CD4-positive, alpha-beta T cell (primary cell): Measurements from ENCODE around the gene CCSER2. TPM values are rescaled to one million over a fixed set of nuclear protein-coding genes. Genes with fewer than 3 reads are reported as not detected.
A peak's percentile ranks its signal among the peaks of the same experiment; 100 is the strongest.

ENCODE experiments used
- ATAC-seq: fragments of 200-7000 bp; cut with Tn5 transposase; one replicate; pipeline ENCODE4 v1.10.0; 2022; ENCODE audit warnings: mild to moderate bottlenecking; ENCODE audit not compliant: poor library complexity
- CTCF ChIA-PET: fragments of 350-600 bp; sonication (Branson Sonifier 250); formaldehyde crosslinking; loops from one replicate; lab custom pipeline; 2021; ENCODE audit warnings: antibody characterized with exemption, inconsistent platforms; lab: Charles Lee
- POLR2A ChIA-PET: fragments of 350-600 bp; sonication (Branson Sonifier 250); formaldehyde crosslinking; loops from one replicate; lab custom pipeline; 2021; ENCODE audit warnings: antibody characterized with exemption, inconsistent platforms; lab: Charles Lee
- DNase-seq, 14 experiments: peaks; one replicate each; pipeline ENCODE4 v3.0.0-alpha.2; 2013 to 2020; ENCODE audit warnings: mixed read lengths in 2 of 14
- H3K27ac ChIP-seq, 2 donors: one replicate each; pipeline versions ENCODE4 v1.5.1 to v1.7.0; 2013; ENCODE audit warnings: low read length in 2 of 2, low read depth in 1 of 2, mild to moderate bottlenecking in 1 of 2
- H3K27me3 ChIP-seq, 2 experiments: 1 replicate in 1 of 2; 2 replicates in 1 of 2; pipeline versions ENCODE4 v1.6.1 to v1.7.0; 2013; ENCODE audit warnings: low read length in 2 of 2, control low read depth in 1 of 2, mild to moderate bottlenecking in 1 of 2, moderate library complexity in 1 of 2; ENCODE audit not compliant: insufficient read depth in 2 of 2, control insufficient read depth in 1 of 2
- H3K36me3 ChIP-seq: one replicate; pipeline ENCODE4 v1.6.1; 2013; ENCODE audit warnings: low read length, control low read depth; ENCODE audit not compliant: insufficient read depth
- H3K4me1 ChIP-seq: one replicate; pipeline ENCODE4 v1.6.1; 2013; ENCODE audit warnings: low read length, control low read depth; ENCODE audit not compliant: insufficient read depth
- H3K4me3 ChIP-seq: one replicate; pipeline ENCODE4 v1.5.1; 2013; ENCODE audit warnings: mild to moderate bottlenecking, low read length, moderate library complexity
- H3K9me3 ChIP-seq, 2 experiments: 1 replicate in 1 of 2; 2 replicates in 1 of 2; pipeline versions ENCODE4 v1.6.1 to v1.7.0; 2013; ENCODE audit warnings: low read length in 2 of 2, mild to moderate bottlenecking in 2 of 2, control low read depth in 1 of 2, moderate library complexity in 1 of 2; ENCODE audit not compliant: control insufficient read depth in 1 of 2, insufficient read depth in 1 of 2
- H3K27ac Mint-ChIP-seq: one replicate; pipeline ENCODE4 v1.8.0; 2020; ENCODE audit warnings: mixed read lengths
- H3K27me3 Mint-ChIP-seq: one replicate; pipeline ENCODE4 v1.8.0; 2021; ENCODE audit warnings: mixed read lengths
- H3K36me3 Mint-ChIP-seq: one replicate; pipeline ENCODE4 v1.8.0; 2021; ENCODE audit warnings: low read depth, mixed read lengths
- H3K4me1 Mint-ChIP-seq: one replicate; pipeline ENCODE4 v1.8.0; 2021; ENCODE audit warnings: low read depth, mixed read lengths
- H3K4me3 Mint-ChIP-seq: one replicate; pipeline ENCODE4 v1.8.0; 2020; ENCODE audit warnings: mild to moderate bottlenecking, mixed read lengths
- H3K9me3 Mint-ChIP-seq: one replicate; pipeline ENCODE4 v1.8.0; 2020; ENCODE audit warnings: mixed read lengths
- intact Hi-C, 2 experiments: fragments of 100-400 bp; cut with DNase I in 1 of 2; cut with micrococcal nuclease in 1 of 2; formaldehyde crosslinking; loops; one replicate each; pipeline versions ENCODE4 v1.15.1 to v1.9.0; 2023 to 2025; cut with DNase I, micrococcal nuclease
- total RNA-seq, 174 experiments: library from RNA in 2 of 174; stranded (reverse) in 2 of 174; gene quantifications; one replicate each; pipeline ENCODE4 v1.2.3 and lab custom pipeline; 2021 to 2026
- TF ChIP-seq, protein P1 (sequence below): fragments of 200-600 bp; IDR thresholded peaks from one replicate; pipeline ENCODE4 v1.8.0; 2022; ENCODE audit warnings: antibody characterized with exemption, mild to moderate bottlenecking

CCSER2 gene
- total RNA-seq, 2 experiments from 2014 or later: 134 to 148 TPM

GRCh38 chr10:84423719-84424118 is 95.3 kb downstream of the CCSER2 start:
- ATAC-seq: no peak
- Mint-ChIP-seq H3K4me3 (no peak overlapping the region), H3K36me3 (peaks cover 70% of the 10 kb centered on the region), H3K27me3 (no peaks in the 10 kb centered on the region), H3K27ac (peak overlapping the region; percentile 78), H3K4me1 (peaks cover 65% of the 10 kb centered on the region), H3K9me3 (peaks cover 5% of the 10 kb centered on the region)
- TF ChIP-seq, protein P1, sequence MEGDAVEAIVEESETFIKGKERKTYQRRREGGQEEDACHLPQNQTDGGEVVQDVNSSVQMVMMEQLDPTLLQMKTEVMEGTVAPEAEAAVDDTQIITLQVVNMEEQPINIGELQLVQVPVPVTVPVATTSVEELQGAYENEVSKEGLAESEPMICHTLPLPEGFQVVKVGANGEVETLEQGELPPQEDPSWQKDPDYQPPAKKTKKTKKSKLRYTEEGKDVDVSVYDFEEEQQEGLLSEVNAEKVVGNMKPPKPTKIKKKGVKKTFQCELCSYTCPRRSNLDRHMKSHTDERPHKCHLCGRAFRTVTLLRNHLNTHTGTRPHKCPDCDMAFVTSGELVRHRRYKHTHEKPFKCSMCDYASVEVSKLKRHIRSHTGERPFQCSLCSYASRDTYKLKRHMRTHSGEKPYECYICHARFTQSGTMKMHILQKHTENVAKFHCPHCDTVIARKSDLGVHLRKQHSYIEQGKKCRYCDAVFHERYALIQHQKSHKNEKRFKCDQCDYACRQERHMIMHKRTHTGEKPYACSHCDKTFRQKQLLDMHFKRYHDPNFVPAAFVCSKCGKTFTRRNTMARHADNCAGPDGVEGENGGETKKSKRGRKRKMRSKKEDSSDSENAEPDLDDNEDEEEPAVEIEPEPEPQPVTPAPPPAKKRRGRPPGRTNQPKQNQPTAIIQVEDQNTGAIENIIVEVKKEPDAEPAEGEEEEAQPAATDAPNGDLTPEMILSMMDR: no peak
- no peaks in the 10 kb centered on the region for H3K27me3 ChIP-seq
- intact Hi-C loops: no loop called here
- H3K9me3 ChIP-seq: peaks cover 6 to 10% of the 10 kb centered on the region in 2 experiments
- peaks cover 50% of the 10 kb centered on the region for H3K36me3 ChIP-seq
- CTCF ChIA-PET: interaction anchor here (0.7 kb wide), 1 partner anchor 33 kb away, joined by 3 read pairs; no protein-coding TSS in a partner anchor
- H3K4me1 ChIP-seq: peaks cover 9% of the 10 kb centered on the region
- H3K4me3 ChIP-seq: no peak overlapping the region
- DNase-seq: no peak
- POLR2A ChIA-PET: no interaction called here
- no peak overlapping the region for H3K27ac ChIP-seq

- DNase-seq (peak in 5 of 14 experiments; percentile 5 to 29 (median 27)), ATAC-seq (peak; percentile 78)
- no peak overlapping the region for H3K27ac ChIP-seq
- Mint-ChIP-seq H3K4me1 (peaks cover 72% of the 10 kb centered on the region), H3K27me3 (no peaks in the 10 kb centered on the region), H3K9me3 (peaks cover 5% of the 10 kb centered on the region), H3K4me3 (peak overlapping the region; percentile 46), H3K27ac (peak overlapping the region; percentile 78), H3K36me3 (peaks cover 69% of the 10 kb centered on the region)
- POLR2A ChIA-PET: no interaction called here
- H3K27me3 ChIP-seq: no peaks in the 10 kb centered on the region
- H3K36me3 ChIP-seq: peaks cover 41% of the 10 kb centered on the region
- CTCF ChIA-PET: interaction anchor here (1.7 kb wide), 1 partner anchor 50 kb away, joined by 3 read pairs; no protein-coding TSS in a partner anchor
- H3K9me3 ChIP-seq: peaks cover 6 to 10% of the 10 kb centered on the region in 2 experiments
- peaks cover 9% of the 10 kb centered on the region for H3K4me1 ChIP-seq
- TF ChIP-seq, protein P1: no peak
- intact Hi-C loops: no loop called here
- no peak overlapping the region for H3K4me3 ChIP-seq
These were observed 96.4 kb downstream of the CCSER2 start for GRCh38 chr10:84424731-84425167.

DNA sequence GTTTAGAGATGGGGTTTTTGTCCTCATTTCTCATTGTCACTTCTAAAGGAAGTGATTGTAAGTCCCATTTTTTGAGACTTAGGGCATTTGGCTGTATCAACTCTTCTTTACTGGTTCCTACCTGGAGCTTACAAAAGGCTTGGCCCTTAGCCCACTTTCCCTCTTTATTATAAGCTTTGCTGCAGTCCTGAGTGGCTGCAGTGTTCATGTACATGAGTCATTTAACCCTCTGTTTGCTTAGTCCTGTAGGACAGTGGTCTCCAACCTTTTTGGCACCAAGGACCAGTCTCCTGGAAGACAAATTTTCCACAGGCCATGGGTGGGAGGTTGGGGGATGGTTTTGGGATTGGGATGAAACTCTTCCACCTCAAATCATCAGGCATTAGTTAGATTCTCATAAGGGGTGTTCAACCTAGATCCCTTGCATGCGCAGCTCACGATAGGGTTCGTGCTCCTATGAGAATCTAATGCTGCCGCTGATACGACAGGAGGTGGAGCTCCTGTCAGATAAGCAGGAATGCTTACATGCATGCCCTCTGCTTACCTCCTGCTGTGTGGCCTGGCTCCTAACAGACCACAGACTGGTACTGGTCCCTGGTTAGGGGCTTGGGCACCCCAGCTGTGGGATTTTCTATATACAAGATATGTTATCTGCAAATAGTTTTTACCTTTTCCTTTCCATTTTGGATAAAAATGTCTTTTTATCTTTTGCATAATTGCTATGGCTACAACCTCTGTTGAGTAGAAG is 99.7 kb downstream of the CCSER2 start:
- no peaks in the 10 kb centered on the region for H3K9me3 ChIP-seq
- CTCF ChIA-PET: interaction anchor here (1.4 kb wide), 1 partner anchor 164 kb away, joined by 4 read pairs; no protein-coding TSS in a partner anchor
- Mint-ChIP-seq H3K27ac (no peak overlapping the region), H3K27me3 (no peaks in the 10 kb centered on the region), H3K9me3 (no peaks in the 10 kb centered on the region), H3K4me3 (no peak overlapping the region), H3K36me3 (peaks cover 59% of the 10 kb centered on the region), H3K4me1 (peaks cover 69% of the 10 kb centered on the region)
- H3K4me3 ChIP-seq: no peak overlapping the region
- TF ChIP-seq, protein P1: no peak
- DNase-seq (no peak), ATAC-seq (no peak)
- intact Hi-C loops: no loop called here
- peaks cover 26% of the 10 kb centered on the region for H3K36me3 ChIP-seq
- no peak overlapping the region for H3K27ac ChIP-seq
- POLR2A ChIA-PET: no interaction called here
- H3K4me1 ChIP-seq: peaks cover 15% of the 10 kb centered on the region
- no peaks in the 10 kb centered on the region for H3K27me3 ChIP-seq
